HG03439 (cell line): Measurements from ENCODE around the gene IRAK1BP1.
A peak's percentile ranks its signal among the peaks of the same experiment; 100 is the strongest.
"Not testable (repeated sequence)": the region's sequence is repeated elsewhere in the genome, so short reads cannot be mapped to it uniquely, and the experiment has no call there.

ENCODE experiments used
- ATAC-seq: cut with Tn5 transposase; IDR thresholded peaks from one replicate; pipeline ENCODE4 v1.9.1; 2021; ENCODE audit warnings: mild to moderate bottlenecking, moderate library complexity; ENCODE audit not compliant: unreplicated experiment

The IRAK1BP1 gene

GRCh38 chr6:78867370-78868040 lies at the start of gene IRAK1BP1:
IRAK1BP1 (plus strand) TSS chr6:78867551; CDS start chr6:78867577, 26 bp downstream.
- ATAC-seq, result peak; percentile 98

GRCh38 chr6:78824045-78824444 lies 43.3 kb upstream of the IRAK1BP1 start:
- ATAC-seq, result no peak

GRCh38 chr6:78829407-78829806 lies 37.9 kb upstream of the IRAK1BP1 start:
- no peak for ATAC-seq

GRCh38 chr6:78830805-78831204 lies 36.5 kb upstream of the IRAK1BP1 start:
- ATAC-seq, result no peak

- no peak for ATAC-seq
These were observed 35.9 kb upstream of the IRAK1BP1 start for GRCh38 chr6:78831492-78831891.

GRCh38 chr6:78832091-78832808 lies 35.1 kb upstream of the IRAK1BP1 start:
- ATAC-seq, result no peak

GRCh38 chr6:78835817-78836216 lies 31.5 kb upstream of the IRAK1BP1 start:
- ATAC-seq, result no peak

GRCh38 chr6:78836598-78836997 lies 30.8 kb upstream of the IRAK1BP1 start:
- no peak for ATAC-seq

GRCh38 chr6:78841111-78841510 lies 26.2 kb upstream of the IRAK1BP1 start:
- ATAC-seq, result no peak

GRCh38 chr6:78842953-78843352 lies 24.4 kb upstream of the IRAK1BP1 start:
- ATAC-seq, result no peak

GRCh38 chr6:78844899-78845298 lies 22.5 kb upstream of the IRAK1BP1 start:
- ATAC-seq, result no peak

GRCh38 chr6:78845567-78845966 lies 21.8 kb upstream of the IRAK1BP1 start:
- no peak for ATAC-seq

- no peak for ATAC-seq
These were observed 16.7 kb upstream of the IRAK1BP1 start for GRCh38 chr6:78850621-78851020.

GRCh38 chr6:78851156-78851555 lies 16.2 kb upstream of the IRAK1BP1 start:
- no peak for ATAC-seq

GRCh38 chr6:78854546-78854945 lies 12.8 kb upstream of the IRAK1BP1 start:
- ATAC-seq, result no peak

- not testable (repeated sequence) for ATAC-seq
These were observed 8.9 kb upstream of the IRAK1BP1 start for GRCh38 chr6:78858339-78858938.

- ATAC-seq, result no peak
These were observed 5.8 kb upstream of the IRAK1BP1 start for GRCh38 chr6:78861509-78861908.

GRCh38 chr6:78863576-78863975 lies 3.8 kb upstream of the IRAK1BP1 start:
- ATAC-seq, result no peak

- ATAC-seq, result no peak
These were observed 2.4 kb upstream of the IRAK1BP1 start for GRCh38 chr6:78864957-78865356.

GRCh38 chr6:78867020-78867369 lies 356 bp upstream of the IRAK1BP1 start:
- peak; percentile 38 for ATAC-seq

- ATAC-seq, result no peak
These were observed 765 bp downstream of the IRAK1BP1 start for GRCh38 chr6:78868116-78868515.

GRCh38 chr6:78875505-78875904 lies 8.2 kb downstream of the IRAK1BP1 start:
- ATAC-seq, result no peak
